Large intestine (tissue), 3 donors: Measurements from ENCODE around the gene SMAD1. TPM values are rescaled to one million over a fixed set of nuclear protein-coding genes. Genes with fewer than 3 reads are reported as not detected.

Experiments
- DNase-seq, 2 donors: peaks; one replicate each; pipeline versions ENCODE4 v3.0.0 to v3.0.0-alpha.2; 2013
- H3K27ac ChIP-seq: one replicate; pipeline ENCODE4 v1.5.1; 2013; ENCODE audit warnings: low read length
- H3K27me3 ChIP-seq: 2 replicates; pipeline ENCODE4 v1.6.1; 2013; ENCODE audit warnings: low read length; ENCODE audit not compliant: control insufficient read depth, insufficient read depth
- H3K36me3 ChIP-seq: 2 replicates; pipeline ENCODE4 v1.6.1; 2013; ENCODE audit warnings: low read length; ENCODE audit not compliant: control insufficient read depth, insufficient read depth
- H3K4me1 ChIP-seq: one replicate; pipeline ENCODE4 v1.6.1; 2013; ENCODE audit warnings: low read length; ENCODE audit not compliant: control insufficient read depth, insufficient read depth
- H3K4me3 ChIP-seq: one replicate; pipeline ENCODE4 v1.5.1; 2013; ENCODE audit warnings: low read length
- H3K9me3 ChIP-seq: one replicate; pipeline ENCODE4 v1.6.1; 2013; ENCODE audit warnings: mild to moderate bottlenecking, low read depth, low read length, moderate library complexity; ENCODE audit not compliant: control insufficient read depth
- WGBS: methylation state at CpG from one replicate; pipeline ENCODE4 v1.1.5; 2013; ENCODE audit warnings: low lambda C conversion rate; ENCODE audit not compliant: insufficient coverage; 5-methylcytosine and 5-hydroxymethylcytosine counted together
- polyA plus RNA-seq: library from polyadenylated mRNA; unstranded; fragments of 120-200 nt; gene quantifications from one replicate; pipeline ENCODE4 v1.2.1, GENCODE V29; 2013

Gene SMAD1
- polyA plus RNA-seq, 1 donor: 46.2 TPM

DNA sequence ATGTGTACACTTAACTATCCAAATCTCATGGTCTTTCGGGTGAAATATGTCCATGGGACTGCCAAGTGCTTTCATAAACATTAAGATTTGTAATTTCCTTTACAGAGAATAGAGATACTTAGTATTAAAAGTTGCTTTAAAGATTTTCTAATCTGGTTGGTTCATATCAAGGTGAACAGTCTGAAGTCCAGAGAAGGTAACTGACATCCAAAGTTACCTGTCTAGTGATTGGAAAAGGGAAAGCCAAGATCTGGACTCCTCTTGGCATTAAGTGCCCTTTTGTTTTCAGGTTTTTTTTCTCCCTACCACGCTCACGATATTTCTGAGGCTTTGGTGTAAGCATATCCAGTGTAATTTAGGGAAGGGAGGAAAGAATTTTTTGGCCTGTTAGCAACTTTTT lies 5.0 kb downstream of the SMAD1 start:
- Histone ChIP-seq H3K9me3 (no peaks in the 10 kb centered on the region), H3K27ac (no peak overlapping the region), H3K36me3 (no peaks in the 10 kb centered on the region), H3K4me3 (no peak overlapping the region), H3K27me3 (no peaks in the 10 kb centered on the region), H3K4me1 (peaks cover 10% of the 10 kb centered on the region)
- WGBS: 38% methylated on average over 2 of the region's 3 CpGs
- DNase-seq: peak in 1 of 2 donors; percentile 32

DNA sequence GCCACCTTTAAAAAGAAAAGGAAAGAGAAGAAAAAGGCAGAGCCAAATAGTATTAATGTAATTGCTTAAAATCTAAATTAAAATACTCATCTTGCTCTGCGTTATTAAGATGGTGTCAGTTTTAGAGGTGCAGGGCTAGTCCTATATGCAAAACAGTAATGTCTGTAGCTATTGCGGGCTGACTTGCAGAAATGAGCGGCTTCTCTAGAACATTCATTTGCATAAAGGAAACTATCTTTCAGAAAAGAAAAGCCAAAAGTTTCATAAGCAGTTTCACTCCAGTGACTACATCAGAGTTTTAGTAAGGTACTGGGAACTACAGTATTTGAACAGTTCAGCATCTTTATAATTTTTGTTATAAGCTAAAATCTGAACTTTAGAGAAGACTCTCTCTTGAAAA lies 6.0 kb downstream of the SMAD1 start:
- Histone ChIP-seq H3K4me1 (peaks cover 16% of the 10 kb centered on the region), H3K4me3 (no peak overlapping the region), H3K9me3 (no peaks in the 10 kb centered on the region), H3K27ac (no peak overlapping the region), H3K36me3 (no peaks in the 10 kb centered on the region), H3K27me3 (no peaks in the 10 kb centered on the region)
- no peak for DNase-seq
- WGBS: no CpG with 5 or more reads among the region's 3 CpGs

DNA sequence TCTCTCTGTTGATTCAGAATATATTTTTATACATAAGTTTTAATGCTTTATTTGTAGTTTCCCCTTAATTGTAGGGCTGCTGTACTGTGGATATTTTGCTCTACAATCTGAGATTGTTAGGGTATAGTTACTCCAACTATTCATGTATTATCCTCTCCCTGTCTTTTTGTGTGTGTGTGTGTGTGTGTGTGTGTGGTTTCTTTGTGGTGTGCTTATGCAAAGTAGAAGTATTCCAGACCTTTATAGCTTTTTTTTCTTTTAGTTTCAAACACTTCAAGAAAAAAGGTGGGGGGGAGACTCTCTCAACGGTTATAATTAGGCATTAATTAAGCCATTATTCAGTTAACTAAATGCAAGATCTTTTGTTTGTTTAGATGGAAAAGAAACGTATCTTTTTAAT lies 6.7 kb downstream of the SMAD1 start:
- Histone ChIP-seq H3K9me3 (no peaks in the 10 kb centered on the region), H3K4me1 (peaks cover 18% of the 10 kb centered on the region), H3K27me3 (no peaks in the 10 kb centered on the region), H3K27ac (no peak overlapping the region), H3K4me3 (no peak overlapping the region), H3K36me3 (no peaks in the 10 kb centered on the region)
- no peak for DNase-seq
- WGBS: 100% methylated on average over 1 of the region's 2 CpGs

DNA sequence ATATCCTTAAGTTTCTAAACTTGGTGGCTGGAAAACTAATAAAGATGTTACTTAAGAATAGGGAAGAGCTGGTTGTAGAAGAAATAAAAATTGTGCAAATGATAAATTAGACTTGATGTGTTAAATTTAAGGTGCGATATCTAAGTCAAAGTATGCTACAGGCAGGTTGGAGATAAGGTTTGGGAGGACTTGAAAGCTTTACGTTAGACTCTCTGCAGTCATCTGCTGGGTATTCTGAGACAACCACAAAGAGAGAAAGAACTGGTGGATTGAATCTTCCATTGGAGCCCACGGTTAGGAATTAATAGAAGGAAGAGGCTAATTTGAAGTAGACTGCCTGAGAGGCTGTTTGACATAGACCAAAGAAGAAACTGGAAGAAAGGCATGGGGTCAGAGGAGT lies 7.9 kb downstream of the SMAD1 start:
- 100% methylated on average over 3 of the region's 3 CpGs for WGBS
- Histone ChIP-seq H3K27ac (no peak overlapping the region), H3K4me1 (peaks cover 14% of the 10 kb centered on the region), H3K27me3 (no peaks in the 10 kb centered on the region), H3K9me3 (no peaks in the 10 kb centered on the region), H3K4me3 (no peak overlapping the region), H3K36me3 (peaks cover 2% of the 10 kb centered on the region)
- DNase-seq: no peak

DNA sequence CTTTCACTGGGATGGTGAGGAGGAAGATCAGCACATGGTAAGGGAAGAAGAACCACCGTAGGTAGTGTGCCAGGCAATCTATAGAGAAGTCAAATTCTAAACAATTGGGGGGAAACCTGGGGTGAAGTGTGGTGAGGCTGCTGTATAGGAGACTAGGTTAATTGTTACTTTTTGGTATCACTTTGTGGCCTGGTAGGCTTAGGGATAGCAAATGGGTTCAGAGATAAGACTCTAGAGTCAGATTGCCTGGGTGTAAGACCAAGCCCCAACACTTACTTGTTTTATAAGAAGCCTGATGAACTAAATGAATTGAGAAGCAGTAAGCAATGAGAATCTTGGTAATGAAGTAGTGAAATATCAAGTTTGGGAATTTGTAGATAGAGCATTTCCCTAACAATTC lies 8.7 kb downstream of the SMAD1 start:
- no peak overlapping the region for H3K27ac ChIP-seq
- no peak overlapping the region for H3K4me3 ChIP-seq
- H3K27me3 ChIP-seq: no peaks in the 10 kb centered on the region
- peaks cover 14% of the 10 kb centered on the region for H3K4me1 ChIP-seq
- H3K9me3 ChIP-seq: no peaks in the 10 kb centered on the region
- 80% methylated on average over 1 of the region's 1 CpG for WGBS
- no peak for DNase-seq
- H3K36me3 ChIP-seq: peaks cover 2% of the 10 kb centered on the region

DNA sequence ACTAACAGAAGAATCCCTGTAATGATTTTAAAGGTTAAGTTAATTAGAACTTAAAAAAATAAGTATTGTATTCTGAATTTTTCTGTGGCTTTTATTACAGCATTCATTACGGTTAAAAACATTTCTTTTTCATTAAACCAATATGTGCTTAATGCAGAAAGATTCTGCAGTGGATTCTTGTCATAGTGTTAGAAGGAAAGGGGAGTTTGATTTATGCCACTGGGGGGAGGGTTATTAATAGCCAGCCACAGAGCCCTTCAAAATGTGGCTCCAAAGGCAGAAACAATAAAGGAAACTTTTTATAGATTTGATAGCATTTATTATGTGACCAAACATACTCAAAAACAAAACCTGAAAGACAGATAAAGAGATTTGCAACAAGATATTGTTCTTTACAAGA lies 9.1 kb downstream of the SMAD1 start:
- Histone ChIP-seq H3K36me3 (peaks cover 2% of the 10 kb centered on the region), H3K9me3 (no peaks in the 10 kb centered on the region), H3K27ac (no peak overlapping the region), H3K4me3 (no peak overlapping the region), H3K27me3 (no peaks in the 10 kb centered on the region), H3K4me1 (peaks cover 14% of the 10 kb centered on the region)
- WGBS: no CpG with 5 or more reads among the region's 1 CpG
- DNase-seq: no peak

DNA sequence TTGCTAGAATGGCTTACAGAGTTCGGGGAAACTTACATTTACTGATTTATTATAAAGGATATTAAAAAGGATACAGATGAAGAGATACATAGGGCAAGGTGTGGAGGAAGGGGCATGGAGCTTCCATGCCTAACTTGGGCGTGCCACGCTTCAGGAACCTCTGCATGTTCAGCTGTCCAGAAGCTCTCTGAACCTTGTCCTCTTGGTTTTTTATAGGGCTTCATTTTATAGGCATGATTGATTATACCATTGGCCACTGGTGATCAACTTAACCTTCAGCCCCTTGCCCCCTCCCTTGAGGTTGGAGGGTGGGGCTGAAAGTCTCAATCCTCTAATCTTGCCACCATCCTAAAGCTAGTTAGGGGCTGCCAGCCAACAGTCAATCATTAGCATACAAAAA lies 10.7 kb downstream of the SMAD1 start:
- no CpG with 5 or more reads among the region's 3 CpGs for WGBS
- Histone ChIP-seq H3K27ac (no peak overlapping the region), H3K36me3 (peaks cover 2% of the 10 kb centered on the region), H3K4me1 (peaks cover 8% of the 10 kb centered on the region), H3K9me3 (no peaks in the 10 kb centered on the region), H3K27me3 (no peaks in the 10 kb centered on the region), H3K4me3 (no peak overlapping the region)
- no peak for DNase-seq

DNA sequence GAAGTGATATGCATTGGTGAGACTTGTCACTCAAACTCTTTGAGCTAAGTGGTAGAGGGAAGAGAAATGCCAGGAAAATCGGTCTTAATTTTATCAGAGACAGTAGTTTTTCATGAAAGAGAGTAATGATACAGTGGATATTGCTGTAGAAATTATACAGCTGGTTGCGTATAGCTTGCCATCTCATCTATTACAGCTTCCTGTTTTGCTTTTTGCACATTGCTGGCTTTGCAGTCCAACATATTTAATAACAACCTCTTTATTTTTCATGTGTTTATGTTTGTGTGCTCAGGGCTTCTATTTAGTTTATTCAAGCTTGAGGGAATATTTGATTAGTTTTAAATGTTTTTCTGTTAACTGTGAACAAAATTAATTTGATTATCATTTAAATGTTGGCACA lies 11.5 kb downstream of the SMAD1 start:
- no peaks in the 10 kb centered on the region for H3K27me3 ChIP-seq
- H3K27ac ChIP-seq: no peak overlapping the region
- H3K4me1 ChIP-seq: peaks cover 8% of the 10 kb centered on the region
- no peaks in the 10 kb centered on the region for H3K9me3 ChIP-seq
- no CpG with 5 or more reads among the region's 2 CpGs for WGBS
- H3K4me3 ChIP-seq: no peak overlapping the region
- no peak for DNase-seq
- peaks cover 2% of the 10 kb centered on the region for H3K36me3 ChIP-seq

DNA sequence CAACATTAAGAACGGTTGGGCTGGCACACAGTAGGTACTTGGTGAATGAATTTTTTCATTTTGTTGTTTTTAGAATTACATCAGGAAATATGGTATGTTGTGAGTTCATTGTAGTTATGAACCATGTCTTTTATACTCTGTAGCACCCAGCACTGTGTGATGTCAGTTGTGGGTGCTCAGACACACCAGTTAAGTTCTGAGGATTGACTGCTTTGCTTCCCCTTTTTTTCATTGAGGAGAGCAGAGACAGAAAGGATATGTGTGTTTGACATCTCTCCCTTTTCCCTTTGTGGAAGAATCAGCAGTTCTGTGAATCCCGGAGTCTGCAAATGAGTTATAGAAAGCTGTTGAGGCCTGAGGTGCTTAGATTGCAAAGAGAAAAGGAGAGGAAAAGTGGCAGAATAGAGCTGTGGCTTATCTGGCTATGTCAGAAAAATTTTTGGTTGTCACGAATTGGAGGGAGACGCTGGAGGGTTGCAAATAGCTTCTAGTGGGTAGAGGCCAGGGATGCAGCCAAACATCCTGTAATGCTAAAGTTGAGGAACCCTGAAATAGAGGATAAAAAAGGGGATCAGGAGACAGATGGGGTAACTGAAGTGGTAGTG lies 13.1 kb downstream of the SMAD1 start:
- Histone ChIP-seq H3K27me3 (no peaks in the 10 kb centered on the region), H3K36me3 (peaks cover 4% of the 10 kb centered on the region), H3K9me3 (no peaks in the 10 kb centered on the region), H3K4me1 (peaks cover 8% of the 10 kb centered on the region), H3K4me3 (no peak overlapping the region), H3K27ac (no peak overlapping the region)
- DNase-seq: no peak
- WGBS: no CpG with 5 or more reads among the region's 4 CpGs

DNA sequence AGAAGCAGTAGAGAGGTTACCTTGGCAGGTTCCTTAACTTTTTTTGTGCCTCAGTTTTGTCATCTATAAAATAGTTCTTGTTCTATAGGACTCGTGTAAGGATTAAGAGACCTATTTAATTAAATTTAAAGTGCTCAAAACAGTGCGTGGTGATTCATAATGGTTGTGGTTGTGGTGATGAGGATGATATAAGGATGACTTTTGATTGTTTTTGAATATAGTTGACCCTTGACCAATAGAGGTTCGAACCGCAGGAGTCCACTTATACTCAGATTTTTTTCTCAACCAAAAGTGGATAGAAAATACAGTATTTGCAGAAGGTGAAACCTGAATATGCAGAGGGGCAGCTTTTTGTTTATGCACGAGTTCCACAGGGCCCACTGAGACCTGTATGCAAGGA lies 14.6 kb downstream of the SMAD1 start:
- H3K4me3 ChIP-seq: no peak overlapping the region
- 100% methylated on average over 1 of the region's 5 CpGs for WGBS
- peaks cover 4% of the 10 kb centered on the region for H3K36me3 ChIP-seq
- no peaks in the 10 kb centered on the region for H3K9me3 ChIP-seq
- H3K27me3 ChIP-seq: no peaks in the 10 kb centered on the region
- no peak overlapping the region for H3K27ac ChIP-seq
- no peak for DNase-seq
- H3K4me1 ChIP-seq: peaks cover 8% of the 10 kb centered on the region
